PC-3 (cell line): Measurements from ENCODE around the gene WTAP.

ENCODE experiments used
- EZH2 ChIP-seq: fragments of 300-600 bp; sonication (generic); IDR thresholded peaks from one replicate; pipeline ENCODE4 v1.6.1; 2017; ENCODE audit warnings: antibody characterized with exemption, mild to moderate bottlenecking, low read length; ENCODE audit not compliant: unreplicated experiment
- TF ChIP-seq, protein P1 (sequence below): fragments of 300-600 bp; sonication (generic); conservative IDR thresholded peaks from 2 replicates; pipeline ENCODE4 v1.5.1; 2017; ENCODE audit warnings: antibody characterized with exemption, low read depth, mild to moderate bottlenecking, low read length

DNA sequence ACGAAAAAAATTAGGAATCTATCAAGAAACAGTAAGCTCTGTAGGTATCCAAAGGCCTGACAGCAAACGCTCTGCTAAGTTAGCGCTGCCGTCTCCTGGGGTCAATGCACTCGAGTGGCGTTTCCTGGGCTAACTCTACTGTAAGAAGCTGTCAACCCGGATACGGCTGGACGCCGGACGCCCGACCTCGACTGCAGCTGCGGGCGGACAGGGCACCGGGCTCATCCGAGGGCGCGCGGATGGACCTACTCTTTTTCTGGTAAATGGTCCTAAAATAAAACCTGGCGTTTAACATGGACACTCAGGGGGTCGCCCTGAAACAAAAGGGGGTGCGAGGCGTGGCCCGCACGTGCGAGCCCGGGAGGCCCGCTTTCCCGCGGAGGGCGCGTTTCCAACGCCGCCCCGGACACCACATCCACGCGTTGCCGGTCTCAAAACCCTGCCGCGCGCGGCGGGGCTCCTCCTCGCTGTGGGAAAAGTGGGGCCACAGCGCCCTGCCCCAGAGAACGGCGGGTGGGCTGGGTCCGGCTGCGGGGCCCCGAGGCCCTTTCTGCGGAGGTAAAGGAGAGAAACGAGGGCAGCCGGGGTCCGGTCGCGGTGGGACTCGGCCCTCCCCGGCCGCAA, 61.6 kb downstream of the WTAP start:
- TF ChIP-seq, protein P1, sequence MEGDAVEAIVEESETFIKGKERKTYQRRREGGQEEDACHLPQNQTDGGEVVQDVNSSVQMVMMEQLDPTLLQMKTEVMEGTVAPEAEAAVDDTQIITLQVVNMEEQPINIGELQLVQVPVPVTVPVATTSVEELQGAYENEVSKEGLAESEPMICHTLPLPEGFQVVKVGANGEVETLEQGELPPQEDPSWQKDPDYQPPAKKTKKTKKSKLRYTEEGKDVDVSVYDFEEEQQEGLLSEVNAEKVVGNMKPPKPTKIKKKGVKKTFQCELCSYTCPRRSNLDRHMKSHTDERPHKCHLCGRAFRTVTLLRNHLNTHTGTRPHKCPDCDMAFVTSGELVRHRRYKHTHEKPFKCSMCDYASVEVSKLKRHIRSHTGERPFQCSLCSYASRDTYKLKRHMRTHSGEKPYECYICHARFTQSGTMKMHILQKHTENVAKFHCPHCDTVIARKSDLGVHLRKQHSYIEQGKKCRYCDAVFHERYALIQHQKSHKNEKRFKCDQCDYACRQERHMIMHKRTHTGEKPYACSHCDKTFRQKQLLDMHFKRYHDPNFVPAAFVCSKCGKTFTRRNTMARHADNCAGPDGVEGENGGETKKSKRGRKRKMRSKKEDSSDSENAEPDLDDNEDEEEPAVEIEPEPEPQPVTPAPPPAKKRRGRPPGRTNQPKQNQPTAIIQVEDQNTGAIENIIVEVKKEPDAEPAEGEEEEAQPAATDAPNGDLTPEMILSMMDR: no peak
- no peak for TF ChIP-seq EZH2
